CD4-positive, CD25-positive, alpha-beta regulatory T cell (primary cell): ENCODE measurements around the gene SS18L1. TPM values are rescaled to one million over a fixed set of nuclear protein-coding genes. Genes with fewer than 3 reads are reported as not detected.

ENCODE experiments used
- polyA plus RNA-seq, 4 donors: library from polyadenylated mRNA; unstranded; fragments of 300-500 nt; fragmentation: Illumina TruSeq; gene quantifications; one replicate each; pipeline ENCODE4 v1.2.3, GENCODE V29; 2021
- total RNA-seq: library from RNA; stranded (reverse); gene quantifications from one replicate; pipeline ENCODE4 v1.2.3, GENCODE V29; 2022

Gene SS18L1
- total and polyA plus RNA-seq, 5 donors from 2014 or later, result 0.39 to 21.0 (median 0.81) TPM

Other genes starting within 250 kb of the SS18L1 start
- gene TAF4, start 77.9 kb upstream of the SS18L1 start, total RNA-seq, result 20.4 TPM
- gene TAF4, start 77.9 kb upstream of the SS18L1 start, polyA plus RNA-seq, result 1 to 10 TPM in 1 of 4 donors, under 1 TPM in 3; 0.76 to 2.6 (median 0.87) TPM
- gene LSM14B, start 21.3 kb upstream of the SS18L1 start, total RNA-seq, result 33.7 TPM
- gene LSM14B, start 21.3 kb upstream of the SS18L1 start, polyA plus RNA-seq, result 1 to 10 TPM in 2 of 4 donors, under 1 TPM in 2; 0.65 to 1.9 (median 1.0) TPM
- gene PSMA7, start 375 bp upstream of the SS18L1 start, total RNA-seq, result 172 TPM
- 100 to 1,000 TPM; 512 to 670 (median 608) TPM for gene PSMA7, start 375 bp upstream of the SS18L1 start, polyA plus RNA-seq
- gene MTG2, start 39.3 kb downstream of the SS18L1 start, total RNA-seq, result 17.5 TPM
- gene MTG2, start 39.3 kb downstream of the SS18L1 start, polyA plus RNA-seq, result 10 to 100 TPM; 18.7 to 23.6 (median 20.4) TPM
- not detected for gene HRH3, start 76.5 kb downstream of the SS18L1 start, total RNA-seq
- not detected for gene HRH3, start 76.5 kb downstream of the SS18L1 start, polyA plus RNA-seq
- 85.2 TPM for gene OSBPL2, start 94.8 kb downstream of the SS18L1 start, total RNA-seq
- 10 to 100 TPM; 19.3 to 23.3 (median 22.0) TPM for gene OSBPL2, start 94.8 kb downstream of the SS18L1 start, polyA plus RNA-seq
- gene ADRM1, start 159.2 kb downstream of the SS18L1 start, total RNA-seq, result 67.9 TPM
- 100 to 1,000 TPM in 3 of 4 donors, 10 to 100 TPM in 1; 89.4 to 117 (median 103) TPM for gene ADRM1, start 159.2 kb downstream of the SS18L1 start, polyA plus RNA-seq
- gene LAMA5, start 223.5 kb downstream of the SS18L1 start, total RNA-seq, result 0.91 TPM
- under 1 TPM in 1 of 4 donors, not detected in 3; 0.30 TPM for gene LAMA5, start 223.5 kb downstream of the SS18L1 start, polyA plus RNA-seq
- 1,991 TPM for gene RPS21, start 243.3 kb downstream of the SS18L1 start, total RNA-seq
- 1,000 to 10,000 TPM; 1,945 to 3,094 (median 2,628) TPM for gene RPS21, start 243.3 kb downstream of the SS18L1 start, polyA plus RNA-seq